GM23248 (cell line): ENCODE measurements around the gene BMP5.

Experiments
- EZH2 ChIP-seq: fragments of 200-600 bp; sonication (generic); IDR thresholded peaks from 2 replicates; pipeline ENCODE4 v1.6.1; 2018; ENCODE audit warnings: antibody characterized with exemption, mild to moderate bottlenecking; ENCODE audit not compliant: insufficient read depth, poor library complexity, severe bottlenecking
- EZH2phosphoT487 ChIP-seq: fragments of 200-600 bp; sonication (generic); IDR thresholded peaks from 2 replicates; pipeline ENCODE4 v1.6.1; 2018; ENCODE audit warnings: antibody characterized with exemption, moderate library complexity, mild to moderate bottlenecking, low read depth; ENCODE audit not compliant: insufficient read depth

DNA sequence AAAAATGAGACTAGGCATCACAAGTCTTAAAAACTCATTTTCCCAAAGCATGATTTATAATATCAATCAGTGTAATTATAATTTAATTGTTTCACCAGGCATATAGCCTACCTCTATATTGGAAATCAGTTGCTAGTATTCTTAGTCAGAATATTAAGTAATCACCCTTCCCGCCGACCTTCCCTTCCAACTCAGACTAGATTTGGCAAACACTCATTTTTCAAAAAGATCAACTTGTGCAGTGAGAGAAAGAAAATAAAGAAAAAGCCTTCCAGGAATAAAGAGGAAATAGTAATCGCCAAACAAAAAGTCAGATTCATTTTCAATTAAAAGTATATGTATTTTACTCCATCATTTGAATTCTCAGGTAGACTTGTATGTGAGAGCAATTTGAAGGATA lies 1.9 kb upstream of the BMP5 start:
- TF ChIP-seq EZH2, result no peak
- TF ChIP-seq EZH2phosphoT487, result no peak
